ENCODE data around the gene TANC2.

GRCh38 chr17:62981933-62982332 is 15.9 kb downstream of the TANC2 start:
- TF ChIP-seq EZH2 (IDR thresholded peaks at IDR 0.05; ENCODE audit: insufficient read depth, poor library complexity, severe bottlenecking) (no peak), EZH2phosphoT487 (IDR thresholded peaks at IDR 0.05; ENCODE audit: insufficient read depth, low read depth) (no peak)

Data from GM23248 (cell line).